ENCODE results near the gene CHGA.

GRCh38 chr14:92942576-92942975 lies 19.6 kb downstream of the CHGA start:
- TF ChIP-seq CTCF (IDR thresholded peaks at IDR 0.05 in 8 of 11, conservative IDR thresholded peaks at IDR 0.05 in 3 of 11) = no peak
- TF ChIP-seq POLR2AphosphoS5 (IDR thresholded peaks at IDR 0.05) = no peak
- TF ChIP-seq POLR2A (IDR thresholded peaks at IDR 0.05) = no peak
